ENCODE measurements around the gene IGFL2.

DNA sequence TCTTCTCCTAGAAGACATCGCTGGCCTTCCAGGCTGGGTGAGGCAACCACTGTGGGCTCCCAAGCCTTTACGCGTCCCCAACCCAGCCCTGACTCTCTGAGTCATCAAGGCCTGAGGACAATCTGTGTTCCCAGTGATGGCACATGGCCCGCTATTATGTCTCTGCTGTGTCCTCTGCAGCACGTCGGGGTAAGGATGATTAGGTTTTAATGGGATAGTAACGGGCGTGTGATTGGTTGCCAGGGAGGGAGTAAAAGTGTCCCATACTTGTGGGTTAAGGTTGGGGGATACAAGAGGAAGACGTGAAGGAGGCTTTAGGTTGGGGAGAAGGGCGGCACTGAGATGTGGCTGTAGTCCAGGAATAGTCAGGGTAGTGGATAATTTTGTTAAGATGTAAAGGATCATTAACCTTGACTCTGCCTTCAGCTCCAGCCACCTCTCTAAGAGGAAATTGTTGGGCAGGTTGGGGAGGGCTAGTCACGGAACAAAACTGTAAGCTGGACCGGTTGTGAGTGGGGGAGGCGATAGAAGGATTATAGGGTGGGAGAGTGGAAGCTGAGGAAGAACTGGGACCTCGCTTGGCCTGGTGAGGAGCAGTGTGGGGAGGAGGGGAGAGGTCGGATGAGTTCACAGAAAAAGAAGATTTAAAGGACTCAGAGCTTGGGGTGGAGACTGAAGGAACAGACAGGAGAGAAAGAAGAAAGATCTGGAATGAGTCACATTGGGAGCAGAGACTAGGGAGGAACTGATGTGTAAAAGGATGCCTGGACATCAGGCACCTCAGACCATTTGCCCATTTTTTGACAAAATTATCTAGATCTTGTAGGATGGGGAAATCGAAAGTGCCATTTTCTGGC is 53.6 kb downstream of the IGFL2 start:
- TF ChIP-seq YY1 (IDR thresholded peaks at IDR 0.05; ENCODE audit: insufficient read depth, insufficient read length): no peak
- no peak for TF ChIP-seq SUZ12 (IDR thresholded peaks at IDR 0.05; ENCODE audit: extremely low read depth, insufficient read depth, insufficient read length)
- TF ChIP-seq ZNF274 (IDR thresholded peaks at IDR 0.05; ENCODE audit: low read depth, low read length): no peak

Data from NT2/D1 (cell line).